Panc1 (cell line): ENCODE results near the gene MMP21. TPM values are rescaled to one million over a fixed set of nuclear protein-coding genes. Genes with fewer than 3 reads are reported as not detected.

Experiments
- ATAC-seq: fragments of 200-7000 bp; cut with Tn5 transposase; 2 replicates; pipeline ENCODE4 v1.9.1; 2020; ENCODE audit warnings: mild to moderate bottlenecking, moderate library complexity
- BruUV-seq: library from RNA; stranded (reverse); fragments of 400-500 nt; replicated peaks from 2 replicates; lab custom pipeline; 2021; lab: Mats Ljungman, UMichigan
- CTCF ChIA-PET: fragments of 300-600 bp; sonication (Branson Sonifier 250); formaldehyde crosslinking; loops from one replicate; lab custom pipeline; 2022; ENCODE audit warnings: antibody characterized with exemption; lab: Charles Lee
- POLR2A ChIA-PET: fragments of 300-600 bp; sonication (Branson Sonifier 250); formaldehyde crosslinking; loops from one replicate; lab custom pipeline; 2022; ENCODE audit warnings: antibody characterized with exemption; lab: Charles Lee
- DNase-seq: peaks from one replicate; pipeline ENCODE4 v3.0.0-alpha.2; 2010; ENCODE audit warnings: low read depth, low spot score
- H3K27ac ChIP-seq: 2 replicates; pipeline ENCODE4 v1.5.1; 2011; ENCODE audit warnings: mild to moderate bottlenecking, low read length, inconsistent platforms
- H3K27me3 ChIP-seq: fragments of 200-500 bp; sonication (Bioruptor generic); 2 replicates; pipeline ENCODE4 v1.6.0; 2014; ENCODE audit warnings: low read length, inconsistent platforms; ENCODE audit not compliant: control insufficient read depth, insufficient read depth
- H3K36me3 ChIP-seq: fragments of 200-500 bp; sonication (Bioruptor generic); 2 replicates; pipeline ENCODE4 v1.5.1; 2014; ENCODE audit warnings: inconsistent platforms, mild to moderate bottlenecking, low read length, moderate library complexity; ENCODE audit not compliant: control insufficient read depth, insufficient read depth
- H3K4me1 ChIP-seq: 2 replicates; pipeline ENCODE4 v1.5.1; 2011; ENCODE audit warnings: inconsistent platforms, mild to moderate bottlenecking, low read length, moderate library complexity; ENCODE audit not compliant: control insufficient read depth, insufficient read depth
- H3K4me3 ChIP-seq, 2 experiments: 2 replicates each; pipeline ENCODE4 v1.5.1; 2011 to 2012; ENCODE audit warnings: low read depth in 2 of 2, low read length in 2 of 2, mild to moderate bottlenecking in 2 of 2, inconsistent platforms in 1 of 2, moderate library complexity in 1 of 2
- H3K9me3 ChIP-seq: fragments of 200-500 bp; sonication (Bioruptor generic); 2 replicates; pipeline ENCODE4 v1.5.1; 2014; ENCODE audit warnings: low read depth, mild to moderate bottlenecking, inconsistent platforms, low read length, moderate library complexity; ENCODE audit not compliant: control insufficient read depth, insufficient read depth
- CTCF ChIP-seq: fragments of 450-650 bp; IDR thresholded peaks from 2 replicates; pipeline ENCODE4 v1.5.1; 2017; ENCODE audit warnings: mild to moderate bottlenecking
- POLR2AphosphoS5 ChIP-seq: IDR thresholded peaks from 2 replicates; pipeline ENCODE4 v1.6.1; 2012; ENCODE audit warnings: mild to moderate bottlenecking, low read depth, low read length, moderate library complexity
- SIN3A ChIP-seq: IDR thresholded peaks from 2 replicates; pipeline ENCODE4 v1.6.1; 2012; ENCODE audit warnings: low read depth, mild to moderate bottlenecking, low read length, moderate library complexity, borderline replicate concordance; ENCODE audit not compliant: insufficient read depth
- TCF7L2 ChIP-seq: IDR thresholded peaks from 2 replicates; pipeline ENCODE4 v1.6.1; 2011; ENCODE audit warnings: mild to moderate bottlenecking, low read depth, low read length, inconsistent platforms
- in situ Hi-C: cut with HindIII; loops from 2 replicates; pipeline ENCODE4 v1.10.0; 2016; ENCODE audit warnings: low sequenced_read_pairs, low pct_unique_long_range_greater_than_20kb
- intact Hi-C: fragments of 100-400 bp; cut with micrococcal nuclease; formaldehyde crosslinking; loops from one replicate; pipeline ENCODE4 v1.10.0; 2022; ENCODE audit not compliant: unreplicated experiment
- total RNA-seq: library from RNA; stranded (reverse); gene quantifications from one replicate; pipeline ENCODE4 v1.2.1, GENCODE V29; 2021; ENCODE audit not compliant: unreplicated experiment
- TF ChIP-seq, protein P1 (sequence below), 2 experiments: IDR thresholded peaks; 2 replicates each; pipeline ENCODE4 v1.6.1; 2011 to 2012; ENCODE audit warnings: low read depth in 2 of 2, control low read depth in 1 of 2, low read length in 1 of 2, mild to moderate bottlenecking in 1 of 2, moderate library complexity in 1 of 2; ENCODE audit not compliant: insufficient read depth in 1 of 2

MMP21 gene
- total RNA-seq, 1 experiment from 2014 or later, result not detected

DNA sequence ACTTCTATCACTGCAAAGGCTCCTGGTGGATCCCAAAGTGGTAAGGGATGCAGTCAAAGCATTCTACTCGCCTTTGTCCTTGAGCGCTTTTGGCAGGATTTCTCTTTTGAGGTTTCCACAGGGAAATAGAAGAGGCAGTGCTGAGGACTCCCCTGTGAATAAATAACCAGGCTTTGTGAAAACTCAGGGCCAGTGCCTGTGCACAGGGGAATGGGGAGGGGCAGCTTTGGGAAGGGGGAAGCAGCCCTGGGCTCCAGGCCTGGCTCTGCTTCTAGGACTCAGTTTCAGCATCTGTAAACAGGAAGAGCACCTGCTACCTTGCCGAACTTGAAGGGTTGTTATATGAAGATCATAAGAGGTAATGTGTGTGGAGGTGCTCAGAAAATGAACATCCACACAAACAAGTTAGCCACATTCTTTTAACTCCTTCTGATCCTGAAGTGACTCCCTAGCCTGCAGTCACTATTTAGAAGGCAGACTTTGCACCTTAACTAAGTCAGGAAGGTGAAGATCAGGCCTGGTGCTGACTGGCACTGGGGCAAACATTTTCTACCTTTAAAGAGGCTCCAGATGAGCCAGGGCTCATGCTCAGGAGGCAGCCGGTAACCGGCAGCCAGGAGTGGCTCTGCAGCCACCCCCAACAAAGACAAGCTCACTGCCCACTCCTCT is 22.5 kb upstream of the MMP21 start:
- Histone ChIP-seq H3K4me3 (no peak overlapping the region), H3K4me1 (no peaks in the 10 kb centered on the region), H3K36me3 (peaks cover 5% of the 10 kb centered on the region), H3K9me3 (no peaks in the 10 kb centered on the region), H3K27me3 (no peaks in the 10 kb centered on the region), H3K27ac (no peak overlapping the region)
- BruUV-seq, result no TSS peak
- ChIA-PET CTCF (no interaction called here), POLR2A (no interaction called here)
- intact Hi-C loops, result no loop called here
- ATAC-seq, result no peak
- no peak for TF ChIP-seq TCF7L2
- no peak for TF ChIP-seq SIN3A
- no peak for TF ChIP-seq CTCF
- TF ChIP-seq, protein P1, sequence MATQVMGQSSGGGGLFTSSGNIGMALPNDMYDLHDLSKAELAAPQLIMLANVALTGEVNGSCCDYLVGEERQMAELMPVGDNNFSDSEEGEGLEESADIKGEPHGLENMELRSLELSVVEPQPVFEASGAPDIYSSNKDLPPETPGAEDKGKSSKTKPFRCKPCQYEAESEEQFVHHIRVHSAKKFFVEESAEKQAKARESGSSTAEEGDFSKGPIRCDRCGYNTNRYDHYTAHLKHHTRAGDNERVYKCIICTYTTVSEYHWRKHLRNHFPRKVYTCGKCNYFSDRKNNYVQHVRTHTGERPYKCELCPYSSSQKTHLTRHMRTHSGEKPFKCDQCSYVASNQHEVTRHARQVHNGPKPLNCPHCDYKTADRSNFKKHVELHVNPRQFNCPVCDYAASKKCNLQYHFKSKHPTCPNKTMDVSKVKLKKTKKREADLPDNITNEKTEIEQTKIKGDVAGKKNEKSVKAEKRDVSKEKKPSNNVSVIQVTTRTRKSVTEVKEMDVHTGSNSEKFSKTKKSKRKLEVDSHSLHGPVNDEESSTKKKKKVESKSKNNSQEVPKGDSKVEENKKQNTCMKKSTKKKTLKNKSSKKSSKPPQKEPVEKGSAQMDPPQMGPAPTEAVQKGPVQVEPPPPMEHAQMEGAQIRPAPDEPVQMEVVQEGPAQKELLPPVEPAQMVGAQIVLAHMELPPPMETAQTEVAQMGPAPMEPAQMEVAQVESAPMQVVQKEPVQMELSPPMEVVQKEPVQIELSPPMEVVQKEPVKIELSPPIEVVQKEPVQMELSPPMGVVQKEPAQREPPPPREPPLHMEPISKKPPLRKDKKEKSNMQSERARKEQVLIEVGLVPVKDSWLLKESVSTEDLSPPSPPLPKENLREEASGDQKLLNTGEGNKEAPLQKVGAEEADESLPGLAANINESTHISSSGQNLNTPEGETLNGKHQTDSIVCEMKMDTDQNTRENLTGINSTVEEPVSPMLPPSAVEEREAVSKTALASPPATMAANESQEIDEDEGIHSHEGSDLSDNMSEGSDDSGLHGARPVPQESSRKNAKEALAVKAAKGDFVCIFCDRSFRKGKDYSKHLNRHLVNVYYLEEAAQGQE (IDR thresholded peaks at IDR 0.05; ENCODE audit: insufficient read depth in 1 of 2, low read depth in 2 of 2, low read length in 1 of 2), result no peak
- TF ChIP-seq POLR2AphosphoS5, result no peak
- DNase-seq, result no peak
- in situ Hi-C loops, result no loop called here

DNA sequence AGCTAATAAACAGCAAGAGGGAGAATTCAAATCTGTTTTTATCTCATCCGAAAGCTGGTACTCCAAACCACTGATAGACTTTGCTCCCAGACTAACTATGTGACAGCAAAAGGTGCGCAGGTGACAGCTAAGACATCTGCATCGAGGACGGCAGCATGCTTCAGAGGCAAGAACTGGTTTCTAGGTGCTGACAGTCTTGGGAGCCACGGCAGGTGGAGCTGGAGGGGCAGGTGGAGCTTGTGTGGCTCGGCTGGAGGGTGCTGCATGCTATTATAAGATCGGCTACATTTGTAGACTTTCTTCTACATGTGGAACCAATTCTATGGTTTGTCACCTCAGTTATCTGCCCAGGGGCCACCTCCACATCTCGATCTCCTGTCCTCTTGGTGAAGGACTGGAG is 21.8 kb upstream of the MMP21 start:
- intact Hi-C loops, result no loop called here
- ATAC-seq (no peak), DNase-seq (no peak)
- ChIA-PET CTCF (no interaction called here), POLR2A (no interaction called here)
- Histone ChIP-seq H3K36me3 (peaks cover 5% of the 10 kb centered on the region), H3K4me3 (no peak overlapping the region), H3K27ac (no peak overlapping the region), H3K9me3 (no peaks in the 10 kb centered on the region), H3K27me3 (no peaks in the 10 kb centered on the region), H3K4me1 (no peaks in the 10 kb centered on the region)
- in situ Hi-C loops, result no loop called here
- TF ChIP-seq CTCF (no peak), POLR2AphosphoS5 (no peak), SIN3A (no peak), TCF7L2 (no peak)
- TF ChIP-seq, protein P1 (IDR thresholded peaks at IDR 0.05; ENCODE audit: insufficient read depth in 1 of 2, low read depth in 2 of 2, low read length in 1 of 2), result no peak
- no TSS peak for BruUV-seq
